ENCODE measurements around the gene MRPL50. TPM values are rescaled to one million over a fixed set of nuclear protein-coding genes. Genes with fewer than 3 reads are reported as not detected.
A peak's percentile ranks its signal among the peaks of the same experiment; 100 is the strongest.
"Not testable (repeated sequence)": the region's sequence is repeated elsewhere in the genome, so short reads cannot be mapped to it uniquely, and the experiment has no call there.

Gene MRPL50
- total RNA-seq, 1 experiment from 2014 or later = 34.7 TPM

DNA sequence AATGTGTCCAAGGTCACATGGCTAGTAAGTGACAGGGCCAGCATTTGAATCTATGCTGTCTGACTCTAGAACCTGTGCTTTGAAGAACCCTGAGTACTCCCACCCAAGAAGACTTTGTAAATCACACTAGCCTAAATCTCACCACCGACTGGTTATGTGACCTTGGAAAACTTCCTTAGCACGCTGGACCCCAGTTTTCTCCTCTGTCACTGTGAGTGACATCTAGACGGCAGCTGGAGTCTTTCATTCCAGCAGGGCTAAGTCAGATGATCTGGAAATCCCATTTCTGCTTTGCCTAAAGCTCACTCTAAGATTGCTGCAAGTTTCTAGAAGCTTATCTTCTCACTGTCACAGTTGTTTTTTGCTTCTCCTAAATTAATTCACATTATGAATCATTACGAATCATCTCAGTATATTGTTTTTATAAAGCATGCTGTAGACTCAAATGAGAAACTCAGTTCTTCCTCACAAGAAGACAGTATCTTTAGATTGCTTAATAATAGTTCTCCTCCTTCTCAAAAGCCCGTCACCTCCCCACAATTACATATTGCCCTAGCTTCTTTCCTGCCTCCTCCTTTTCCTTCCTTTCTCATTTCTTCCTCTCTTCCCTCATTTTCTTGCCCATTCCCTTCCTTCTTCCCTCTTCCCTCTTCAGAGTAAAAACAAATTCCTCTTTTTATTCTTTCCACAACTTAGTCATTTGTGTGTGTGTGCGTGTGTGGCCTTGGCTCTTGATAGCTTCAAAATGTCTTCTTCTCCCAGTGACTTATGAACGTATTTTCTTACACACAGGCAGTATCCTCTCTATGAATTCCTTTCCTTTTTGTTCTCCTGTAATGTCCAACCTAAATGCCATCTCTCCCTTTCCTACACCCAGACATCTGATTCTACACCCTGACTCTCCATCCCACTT is 20.4 kb upstream of the MRPL50 start:
- DNase-seq (ENCODE audit: extremely low read depth, low read depth) = no peak

DNA sequence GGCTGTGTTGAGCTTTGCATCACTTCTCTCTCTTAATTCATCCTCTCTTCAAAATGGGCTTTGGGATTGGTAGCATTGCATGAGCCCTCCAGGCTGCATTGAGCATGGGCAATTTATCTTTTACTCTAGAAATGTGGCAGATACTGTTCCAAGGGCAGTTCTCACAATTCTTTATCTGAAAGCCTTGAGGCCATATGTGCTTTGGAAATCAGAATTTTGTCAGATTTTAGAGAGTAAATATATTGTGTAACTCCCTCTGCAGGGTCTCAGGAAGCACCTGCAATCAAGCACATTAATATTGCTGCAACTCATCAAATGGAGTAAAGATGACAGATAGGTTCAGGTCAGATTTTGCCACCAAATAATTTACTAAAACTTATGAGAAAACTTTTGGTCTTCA is 19.6 kb upstream of the MRPL50 start:
- no peak for DNase-seq (ENCODE audit: extremely low read depth, low read depth)

GRCh38 chr9:101417389-101417788 is 19.0 kb upstream of the MRPL50 start:
- no peak for DNase-seq (ENCODE audit: extremely low read depth, low read depth)

DNA sequence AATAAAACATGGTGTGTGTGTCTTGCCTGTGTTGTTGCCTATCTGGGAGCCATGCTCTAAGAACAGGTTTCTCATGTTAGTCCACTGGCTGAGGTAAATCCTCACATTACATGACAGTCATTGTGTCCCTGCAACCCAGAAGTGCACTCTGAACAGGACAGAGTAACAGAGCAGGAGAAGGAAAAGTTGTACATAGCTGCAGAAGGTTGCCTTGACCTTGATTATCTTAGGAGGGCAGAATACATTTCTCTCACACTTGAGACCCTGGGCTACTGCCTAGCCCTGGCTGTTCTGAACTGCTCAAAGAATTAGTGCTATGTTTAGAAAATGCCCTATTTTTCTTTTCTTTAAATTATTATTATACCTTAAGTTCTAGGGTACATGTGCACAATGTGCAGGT is 17.2 kb upstream of the MRPL50 start:
- no peak for DNase-seq (ENCODE audit: extremely low read depth, low read depth)

DNA sequence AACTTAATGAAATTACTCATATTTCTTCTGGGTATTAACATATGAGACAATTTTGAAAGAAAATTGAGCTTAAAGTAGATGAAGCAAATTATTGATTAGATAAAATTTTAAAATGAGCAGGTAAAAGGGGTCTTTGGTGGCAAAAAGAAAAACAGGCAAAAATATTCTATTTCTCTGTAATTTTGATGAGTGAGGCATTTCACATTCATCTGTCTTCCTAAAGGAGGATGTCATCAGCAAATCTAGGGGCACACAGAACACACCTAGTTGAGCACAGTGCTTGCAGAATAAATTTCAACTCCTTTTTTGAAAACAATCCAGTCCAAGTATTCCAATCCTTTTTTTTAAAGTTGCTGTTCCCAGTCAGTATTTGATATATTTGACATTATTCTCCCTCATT is 16.4 kb upstream of the MRPL50 start:
- no peak for DNase-seq (ENCODE audit: extremely low read depth, low read depth)

DNA sequence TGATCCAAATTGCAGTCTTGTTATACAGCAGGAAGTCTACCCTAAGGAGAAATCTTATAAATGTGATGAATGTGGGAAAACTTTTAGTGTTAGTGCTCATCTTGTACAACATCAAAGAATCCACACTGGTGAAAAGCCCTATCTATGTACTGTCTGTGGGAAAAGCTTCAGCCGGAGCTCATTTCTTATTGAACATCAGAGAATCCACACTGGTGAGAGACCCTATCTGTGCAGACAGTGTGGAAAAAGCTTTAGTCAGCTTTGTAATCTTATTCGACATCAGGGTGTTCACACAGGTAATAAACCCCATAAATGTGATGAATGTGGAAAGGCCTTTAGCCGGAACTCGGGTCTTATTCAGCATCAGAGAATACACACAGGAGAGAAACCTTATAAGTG is 10.7 kb upstream of the MRPL50 start:
- DNase-seq (ENCODE audit: extremely low read depth, low read depth) = no peak

DNA sequence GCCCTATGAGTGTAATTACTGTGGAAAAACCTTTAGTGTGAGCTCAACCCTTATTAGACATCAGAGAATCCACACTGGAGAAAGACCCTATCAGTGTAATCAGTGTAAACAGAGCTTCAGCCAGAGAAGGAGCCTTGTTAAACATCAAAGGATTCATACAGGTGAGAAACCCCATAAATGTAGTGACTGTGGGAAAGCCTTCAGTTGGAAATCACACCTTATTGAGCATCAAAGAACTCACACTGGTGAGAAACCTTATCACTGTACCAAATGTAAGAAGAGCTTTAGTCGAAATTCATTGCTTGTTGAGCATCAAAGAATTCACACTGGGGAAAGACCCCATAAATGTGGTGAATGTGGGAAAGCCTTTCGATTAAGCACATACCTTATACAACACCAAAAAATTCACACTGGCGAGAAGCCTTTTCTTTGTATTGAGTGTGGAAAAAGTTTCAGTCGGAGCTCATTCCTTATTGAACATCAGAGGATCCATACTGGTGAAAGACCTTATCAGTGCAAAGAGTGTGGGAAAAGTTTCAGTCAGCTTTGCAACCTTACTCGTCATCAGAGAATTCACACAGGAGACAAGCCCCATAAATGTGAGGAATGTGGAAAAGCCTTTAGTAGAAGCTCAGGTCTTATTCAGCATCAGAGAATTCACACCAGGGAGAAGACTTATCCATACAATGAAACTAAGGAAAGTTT is 10.1 kb upstream of the MRPL50 start:
- DNase-seq (ENCODE audit: extremely low read depth, low read depth) = no peak

DNA sequence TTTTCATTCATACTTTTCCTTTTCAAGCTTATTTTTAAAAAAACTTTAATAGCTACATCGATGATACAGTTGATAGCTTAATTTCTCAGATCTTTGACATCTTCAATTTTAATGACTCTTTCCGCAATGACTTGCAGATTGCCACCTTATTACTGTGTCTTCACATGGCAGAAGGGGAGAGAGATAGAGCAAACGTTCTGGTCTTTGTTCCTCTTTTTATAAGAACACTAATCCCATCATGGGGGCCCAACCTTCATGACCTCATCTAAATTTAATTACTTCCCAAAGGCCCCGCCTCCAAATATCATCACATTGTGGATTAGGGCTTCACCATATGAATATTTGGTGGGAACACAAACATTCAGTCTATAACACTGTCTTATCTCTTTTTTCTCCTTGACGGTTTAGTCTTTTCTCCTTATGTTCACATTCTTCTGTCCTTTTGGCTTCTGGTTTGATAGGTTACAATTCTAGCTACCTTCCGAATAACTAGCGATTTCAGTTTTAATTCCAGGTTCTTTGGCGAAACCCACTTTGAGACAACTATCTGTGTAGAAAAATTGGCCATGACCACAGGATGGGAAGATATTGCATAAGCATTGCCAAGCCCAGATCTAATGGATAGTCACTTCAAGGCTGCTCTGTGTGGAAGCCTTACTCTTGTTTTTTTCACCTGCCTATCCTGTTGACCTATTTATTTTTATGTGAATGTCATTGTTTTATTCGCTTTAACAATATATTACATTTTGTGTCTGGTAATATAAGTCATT is 5.3 kb upstream of the MRPL50 start:
- no peak for DNase-seq (ENCODE audit: extremely low read depth, low read depth)

DNA sequence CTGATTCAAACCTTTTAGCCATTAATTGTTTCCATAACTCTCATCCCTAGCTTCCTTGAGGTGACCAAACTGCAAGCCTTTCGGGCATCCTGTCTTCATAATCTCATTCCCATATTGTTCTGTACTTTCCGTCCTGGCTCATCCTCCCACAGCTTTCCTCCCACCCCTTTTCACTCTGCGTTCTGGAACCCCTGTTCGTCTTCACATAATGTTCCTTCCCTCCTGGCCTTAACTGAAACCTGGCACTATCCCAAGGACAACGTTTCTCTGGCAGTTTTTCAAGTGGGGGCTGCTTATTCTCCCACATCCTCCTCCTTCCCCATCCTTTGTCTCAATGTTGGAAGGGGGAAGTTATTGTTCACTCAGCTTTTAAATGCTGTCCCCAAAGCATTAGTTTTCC is 1.7 kb upstream of the MRPL50 start:
- no peak for DNase-seq (ENCODE audit: extremely low read depth, low read depth)

DNA sequence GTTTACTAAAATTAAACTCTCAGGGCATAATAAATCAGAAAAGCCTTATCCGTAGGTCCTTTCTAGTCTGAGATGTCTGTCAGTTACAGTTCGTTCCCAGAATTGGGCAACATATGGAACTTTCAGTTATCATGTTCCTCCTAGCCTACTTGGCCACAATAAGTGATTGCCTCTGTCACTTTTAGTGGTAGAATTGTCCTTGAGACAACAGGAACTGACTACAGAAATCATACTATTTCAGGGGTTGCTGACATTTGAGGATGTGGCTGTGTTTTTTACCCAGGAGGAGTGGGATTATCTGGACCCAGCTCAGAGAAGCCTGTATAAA is 1.2 kb upstream of the MRPL50 start:
- no peak for DNase-seq (ENCODE audit: extremely low read depth, low read depth)

DNA sequence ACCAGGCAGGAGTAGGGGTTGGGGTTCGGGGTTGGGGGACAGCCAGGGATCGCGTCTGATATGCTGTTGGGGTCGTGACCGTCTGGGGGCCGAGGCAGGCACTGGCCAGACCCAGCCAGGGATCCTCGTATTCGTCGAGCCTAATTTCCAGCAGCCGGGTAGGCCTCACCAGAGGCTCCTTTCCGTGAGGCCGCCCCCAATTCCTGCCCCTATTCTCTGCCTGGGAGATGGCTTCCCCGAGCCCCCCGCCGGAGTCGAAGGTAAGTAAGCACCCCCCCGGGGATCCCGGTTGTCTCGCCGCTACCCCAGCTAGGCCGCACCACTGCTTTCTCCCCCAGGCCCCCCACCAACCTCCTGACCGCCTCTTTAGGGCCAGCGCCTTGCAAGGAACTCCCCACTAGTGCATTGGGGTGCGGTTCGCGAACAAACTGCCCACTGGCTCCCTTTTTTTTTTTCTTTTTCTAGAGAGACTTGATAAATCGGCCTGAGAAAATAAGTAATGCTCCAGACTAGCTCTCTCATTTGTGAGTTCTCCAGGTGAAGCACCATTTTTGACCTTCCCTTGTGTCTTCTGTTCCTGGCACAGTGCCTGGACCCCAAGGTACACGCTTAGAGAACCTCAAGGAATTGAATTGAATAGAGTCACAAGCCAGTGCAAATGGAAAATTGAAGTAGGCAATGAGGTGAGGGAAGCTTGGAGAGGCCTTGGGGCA is 668 bp upstream of the MRPL50 start:
- no peak for DNase-seq (ENCODE audit: extremely low read depth, low read depth)

- DNase-seq (ENCODE audit: extremely low read depth, low read depth) = peak; percentile 6
These were observed 711 bp downstream of the MRPL50 start for GRCh38 chr9:101397746-101398067.

DNA sequence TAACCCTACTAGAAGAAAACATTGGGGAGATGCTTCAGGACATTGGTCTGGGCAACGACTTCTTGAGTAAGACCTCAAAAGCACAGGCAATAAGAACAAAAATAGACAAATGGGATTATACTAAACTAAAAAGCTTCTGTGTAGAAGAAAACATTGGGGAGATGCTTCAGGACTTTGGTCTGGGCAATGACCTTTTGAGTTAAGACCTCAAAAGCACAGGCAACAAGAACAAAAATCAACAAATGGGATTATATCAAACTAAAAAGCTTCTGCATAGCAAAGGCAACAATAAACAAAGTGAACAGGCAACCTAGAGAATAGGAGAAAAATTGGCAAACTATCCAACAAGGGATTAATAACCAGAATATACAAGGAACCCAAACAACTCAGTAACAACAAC is 3.7 kb downstream of the MRPL50 start:
- DNase-seq (ENCODE audit: extremely low read depth, low read depth) = no peak

DNA sequence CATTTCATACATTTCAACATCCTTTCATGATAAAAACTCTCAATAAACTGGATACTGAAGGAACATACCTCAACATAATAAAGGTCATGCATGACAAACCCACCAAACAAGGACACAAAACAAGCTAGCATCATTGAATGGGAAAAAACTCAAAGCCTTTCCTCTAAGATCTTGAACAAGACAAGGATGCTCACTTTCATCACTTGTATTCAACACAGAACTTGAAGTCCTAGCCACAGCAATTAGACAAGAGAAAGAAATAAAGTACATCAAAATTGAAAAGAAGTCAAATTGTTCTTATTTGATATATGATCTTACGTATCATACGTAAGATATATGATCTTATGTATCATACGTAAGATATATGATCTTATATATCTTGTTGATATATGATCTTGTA is 5.3 kb downstream of the MRPL50 start:
- no peak for DNase-seq (ENCODE audit: extremely low read depth, low read depth)

DNA sequence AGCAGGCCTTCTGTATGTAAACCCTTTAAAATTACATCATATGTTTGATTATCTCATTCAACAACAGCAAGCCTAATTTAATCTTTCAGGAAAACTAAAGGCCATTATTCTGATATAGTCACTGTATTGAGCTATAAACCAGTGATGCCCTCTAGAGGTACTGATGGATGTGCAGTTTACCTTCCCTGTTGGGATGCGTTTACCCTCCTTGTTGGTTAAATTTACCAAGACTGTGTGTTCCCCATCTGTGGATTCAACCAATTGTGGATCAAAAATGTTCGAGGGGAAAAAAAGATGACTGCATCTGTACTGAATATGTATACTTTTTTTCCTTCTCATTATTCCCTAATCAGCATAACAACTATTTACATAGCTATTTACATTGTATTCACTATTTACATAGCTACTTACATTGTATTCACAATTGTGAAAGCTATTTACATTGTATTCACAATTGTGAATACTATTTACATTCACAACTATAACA is 9.9 kb downstream of the MRPL50 start:
- DNase-seq (ENCODE audit: extremely low read depth, low read depth) = no peak

DNA sequence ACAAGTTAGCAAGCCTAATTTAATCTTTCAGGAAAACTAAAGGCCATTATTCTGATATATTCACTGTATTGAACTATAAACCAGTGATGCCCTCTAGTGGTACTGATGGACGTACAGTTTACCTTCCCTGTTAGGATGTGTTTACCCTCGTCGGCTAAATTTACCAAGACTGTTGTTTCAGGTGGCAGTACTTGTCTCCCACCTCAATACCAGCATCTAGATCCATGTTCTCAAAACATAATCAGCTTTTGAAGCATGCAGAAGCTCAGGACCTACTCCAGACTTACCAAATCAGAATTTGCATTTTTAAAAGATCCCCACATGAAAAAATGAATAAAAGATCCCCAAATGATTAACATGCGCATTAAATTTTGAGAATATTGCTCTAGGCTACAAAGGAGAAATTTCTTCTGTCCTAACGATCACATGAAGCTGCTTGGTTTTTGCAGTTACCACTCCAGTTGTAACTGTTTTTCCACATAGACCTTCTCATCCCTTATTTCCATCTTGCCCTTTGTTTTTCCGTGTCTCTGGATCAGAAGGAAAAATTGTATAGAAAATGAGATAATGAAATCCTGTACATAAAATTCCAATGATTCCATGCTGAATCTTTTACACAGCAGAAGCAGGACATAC is 10.4 kb downstream of the MRPL50 start:
- DNase-seq (ENCODE audit: extremely low read depth, low read depth) = peak; percentile 67

- not testable (repeated sequence) for DNase-seq (ENCODE audit: extremely low read depth, low read depth)
These were observed 13.4 kb downstream of the MRPL50 start, which contains the start of gene BAAT for GRCh38 chr9:101384873-101385536. Gene BAAT (minus strand): TSS chr9:101385006. CDS start chr9:101371404, 13,602 bp downstream.

GRCh38 chr9:101383361-101383760 is 15.1 kb downstream of the MRPL50 start:
- DNase-seq (ENCODE audit: extremely low read depth, low read depth) = no peak

DNA sequence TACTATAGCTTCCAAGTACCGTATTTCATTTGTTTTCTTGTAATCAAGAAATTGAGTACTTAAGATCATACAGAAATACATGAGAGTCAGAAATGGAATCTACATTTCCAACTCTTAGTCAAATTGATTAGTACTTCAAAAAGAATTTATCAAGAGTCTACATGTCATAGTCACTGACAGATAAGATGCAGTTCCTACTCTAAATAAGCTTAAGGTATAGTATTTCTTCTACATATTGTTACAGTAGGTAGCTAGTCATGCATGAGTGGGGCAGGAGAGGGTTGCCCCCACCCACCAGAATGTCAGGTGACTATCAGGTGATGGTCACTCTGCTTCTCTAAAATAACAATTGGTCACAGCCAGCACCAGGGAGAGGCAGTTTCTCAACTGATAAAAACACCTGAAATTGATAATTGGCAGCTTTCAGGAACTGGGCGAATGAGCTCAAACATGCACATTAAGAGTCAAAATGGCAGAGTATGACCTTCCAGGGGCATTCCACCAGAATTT is 16.5 kb downstream of the MRPL50 start:
- DNase-seq (ENCODE audit: extremely low read depth, low read depth) = no peak
